HG03066 (cell line): ENCODE data around the gene KLHL7.
"Not testable (repeated sequence)": the region's sequence is repeated elsewhere in the genome, so short reads cannot be mapped to it uniquely, and the experiment has no call there.

Experiments
- ATAC-seq: cut with Tn5 transposase; IDR thresholded peaks from one replicate; pipeline ENCODE4 v1.9.1; 2021; ENCODE audit warnings: low read depth; ENCODE audit not compliant: unreplicated experiment

The KLHL7 gene

GRCh38 chr7:23106823-23107663 is 1.5 kb downstream of the KLHL7 start:
- no peak for ATAC-seq

GRCh38 chr7:23107781-23108180 is 2.2 kb downstream of the KLHL7 start:
- ATAC-seq, result no peak

- ATAC-seq, result no peak
Observed at GRCh38 chr7:23108995-23109394, 3.4 kb downstream of the KLHL7 start.

- ATAC-seq, result no peak
Observed at GRCh38 chr7:23109470-23109869, 3.9 kb downstream of the KLHL7 start.

- ATAC-seq, result no peak
Observed at GRCh38 chr7:23114896-23115295, 9.3 kb downstream of the KLHL7 start.

- ATAC-seq, result no peak
Observed at GRCh38 chr7:23115991-23116390, 10.4 kb downstream of the KLHL7 start.

- ATAC-seq, result no peak
Observed at GRCh38 chr7:23117841-23118240, 12.3 kb downstream of the KLHL7 start.

GRCh38 chr7:23120106-23120505 is 14.5 kb downstream of the KLHL7 start:
- no peak for ATAC-seq

- no peak for ATAC-seq
Observed at GRCh38 chr7:23121165-23121564, 15.6 kb downstream of the KLHL7 start.

- ATAC-seq, result no peak
Observed at GRCh38 chr7:23123007-23123406, 17.4 kb downstream of the KLHL7 start.

GRCh38 chr7:23123465-23123864 is 17.9 kb downstream of the KLHL7 start:
- ATAC-seq, result no peak

- no peak for ATAC-seq
Observed at GRCh38 chr7:23129036-23129435, 23.5 kb downstream of the KLHL7 start.

GRCh38 chr7:23131799-23132198 is 26.2 kb downstream of the KLHL7 start:
- not testable (repeated sequence) for ATAC-seq

GRCh38 chr7:23133797-23134196 is 28.2 kb downstream of the KLHL7 start:
- ATAC-seq, result no peak

GRCh38 chr7:23135755-23136154 is 30.2 kb downstream of the KLHL7 start:
- no peak for ATAC-seq

GRCh38 chr7:23136216-23136615 is 30.6 kb downstream of the KLHL7 start:
- ATAC-seq, result no peak

GRCh38 chr7:23157679-23158078 is 52.1 kb downstream of the KLHL7 start:
- no peak for ATAC-seq

- no peak for ATAC-seq
Observed at GRCh38 chr7:23158546-23158945, 53.0 kb downstream of the KLHL7 start.

- ATAC-seq, result no peak
Observed at GRCh38 chr7:23161482-23161881, 55.9 kb downstream of the KLHL7 start.

- ATAC-seq, result no peak
Observed at GRCh38 chr7:23164846-23165245, 59.3 kb downstream of the KLHL7 start.

- ATAC-seq, result no peak
Observed at GRCh38 chr7:23165316-23165715, 59.7 kb downstream of the KLHL7 start.

- ATAC-seq, result no peak
Observed at GRCh38 chr7:23167691-23168090, 62.1 kb downstream of the KLHL7 start.
